HEK293T (cell line): Measurements from ENCODE around the gene ASF1B.

ENCODE experiments used
- CTCF ChIA-PET: fragments of 350-600 bp; formaldehyde crosslinking; extraction: SDS; loops from one replicate; lab custom pipeline; 2021; ENCODE audit warnings: antibody characterized with exemption, inconsistent platforms; lab: Yijun Ruan, JAX
- POLR2A ChIA-PET: fragments of 350-600 bp; formaldehyde crosslinking; extraction: SDS; loops from one replicate; lab custom pipeline; 2020; ENCODE audit warnings: antibody characterized with exemption, inconsistent platforms; lab: Yijun Ruan, JAX
- DNase-seq: peaks from one replicate; pipeline ENCODE4 v3.0.0; 2012; ENCODE audit warnings: mixed read lengths; ENCODE audit errors: extremely low spot score
- ARNT ChIP-seq: fragments of 450-650 bp; IDR thresholded peaks from 2 replicates; pipeline ENCODE4 v1.6.1; 2017; ENCODE audit warnings: mild to moderate bottlenecking
- BHLHE40 ChIP-seq: fragments of 450-650 bp; IDR thresholded peaks from 2 replicates; pipeline ENCODE4 v1.6.1; 2016; ENCODE audit warnings: mild to moderate bottlenecking, moderate library complexity, borderline replicate concordance
- CTBP1 ChIP-seq: fragments of 450-650 bp; IDR thresholded peaks from 2 replicates; pipeline ENCODE4 v1.6.1; 2016; ENCODE audit warnings: borderline replicate concordance
- ELF4 ChIP-seq: fragments of 450-650 bp; IDR thresholded peaks from 2 replicates; pipeline ENCODE4 v1.6.1; 2017; ENCODE audit warnings: antibody characterized with exemption
- FOXA1 ChIP-seq: fragments of 450-650 bp; IDR thresholded peaks from 2 replicates; pipeline ENCODE4 v1.6.1; 2016; ENCODE audit warnings: mild to moderate bottlenecking
- FOXK2 ChIP-seq: fragments of 450-650 bp; IDR thresholded peaks from 2 replicates; pipeline ENCODE4 v1.6.1; 2016; ENCODE audit warnings: mild to moderate bottlenecking
- FOXM1 ChIP-seq: fragments of 450-650 bp; IDR thresholded peaks from 2 replicates; pipeline ENCODE4 v1.6.1; 2017; ENCODE audit warnings: mild to moderate bottlenecking, borderline replicate concordance
- HDGF ChIP-seq: fragments of 450-650 bp; IDR thresholded peaks from 2 replicates; pipeline ENCODE4 v1.6.1; 2017; ENCODE audit warnings: antibody characterized with exemption, borderline replicate concordance
- L3MBTL2 ChIP-seq: fragments of 450-650 bp; conservative IDR thresholded peaks from 2 replicates; pipeline ENCODE4 v1.6.1; 2016; ENCODE audit warnings: mild to moderate bottlenecking
- LEF1 ChIP-seq: fragments of 450-650 bp; IDR thresholded peaks from 2 replicates; pipeline ENCODE4 v1.6.1; 2017; ENCODE audit warnings: mild to moderate bottlenecking, borderline replicate concordance
- NFRKB ChIP-seq: fragments of 450-650 bp; IDR thresholded peaks from 2 replicates; pipeline ENCODE4 v1.6.1; 2016; ENCODE audit warnings: mild to moderate bottlenecking, moderate library complexity
- SP1 ChIP-seq: fragments of 450-650 bp; IDR thresholded peaks from 2 replicates; pipeline ENCODE4 v1.6.1; 2017
- SUZ12 ChIP-seq: fragments of 450-650 bp; IDR thresholded peaks from 2 replicates; pipeline ENCODE4 v1.6.1; 2016; ENCODE audit warnings: mild to moderate bottlenecking
- TARDBP ChIP-seq: fragments of 450-650 bp; IDR thresholded peaks from 2 replicates; pipeline ENCODE4 v1.6.1; 2016
- ZNF384 ChIP-seq: fragments of 450-650 bp; IDR thresholded peaks from 2 replicates; pipeline ENCODE4 v1.6.1; 2016
- TF ChIP-seq, protein P1 (sequence below): fragments of 450-650 bp; IDR thresholded peaks from 2 replicates; pipeline ENCODE4 v1.6.1; 2016

ASF1B gene

GRCh38 chr19:14156971-14157717 is 20.8 kb upstream of the ASF1B start:
- ChIA-PET POLR2A (no interaction called here), CTCF (no interaction called here)
- TF ChIP-seq ELF4: no peak
- no peak for TF ChIP-seq ARNT
- TF ChIP-seq FOXK2: no peak
- TF ChIP-seq NFRKB: no peak
- no peak for TF ChIP-seq HDGF
- TF ChIP-seq BHLHE40: no peak
- TF ChIP-seq SUZ12: no peak
- TF ChIP-seq TARDBP: no peak
- TF ChIP-seq LEF1: no peak
- no peak for TF ChIP-seq SP1
- no peak for TF ChIP-seq L3MBTL2
- TF ChIP-seq FOXA1: no peak
- DNase-seq: no peak

GRCh38 chr19:14156122-14156521 is 19.7 kb upstream of the ASF1B start:
- no peak for TF ChIP-seq ARNT
- no peak for TF ChIP-seq NFRKB
- no peak for TF ChIP-seq HDGF
- TF ChIP-seq ELF4: no peak
- no peak for TF ChIP-seq SP1
- no peak for TF ChIP-seq FOXM1
- no peak for TF ChIP-seq L3MBTL2
- TF ChIP-seq ZNF384: no peak
- TF ChIP-seq BHLHE40: no peak
- TF ChIP-seq FOXK2: no peak
- TF ChIP-seq FOXA1: no peak
- TF ChIP-seq, protein P1, sequence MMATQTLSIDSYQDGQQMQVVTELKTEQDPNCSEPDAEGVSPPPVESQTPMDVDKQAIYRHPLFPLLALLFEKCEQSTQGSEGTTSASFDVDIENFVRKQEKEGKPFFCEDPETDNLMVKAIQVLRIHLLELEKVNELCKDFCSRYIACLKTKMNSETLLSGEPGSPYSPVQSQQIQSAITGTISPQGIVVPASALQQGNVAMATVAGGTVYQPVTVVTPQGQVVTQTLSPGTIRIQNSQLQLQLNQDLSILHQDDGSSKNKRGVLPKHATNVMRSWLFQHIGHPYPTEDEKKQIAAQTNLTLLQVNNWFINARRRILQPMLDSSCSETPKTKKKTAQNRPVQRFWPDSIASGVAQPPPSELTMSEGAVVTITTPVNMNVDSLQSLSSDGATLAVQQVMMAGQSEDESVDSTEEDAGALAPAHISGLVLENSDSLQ: no peak
- no peak for TF ChIP-seq SUZ12
- no peak for TF ChIP-seq CTBP1
- TF ChIP-seq LEF1: no peak
- no peak for TF ChIP-seq TARDBP
- POLR2A ChIA-PET: no interaction called here
- no peak for DNase-seq
- CTCF ChIA-PET: no interaction called here

DNA sequence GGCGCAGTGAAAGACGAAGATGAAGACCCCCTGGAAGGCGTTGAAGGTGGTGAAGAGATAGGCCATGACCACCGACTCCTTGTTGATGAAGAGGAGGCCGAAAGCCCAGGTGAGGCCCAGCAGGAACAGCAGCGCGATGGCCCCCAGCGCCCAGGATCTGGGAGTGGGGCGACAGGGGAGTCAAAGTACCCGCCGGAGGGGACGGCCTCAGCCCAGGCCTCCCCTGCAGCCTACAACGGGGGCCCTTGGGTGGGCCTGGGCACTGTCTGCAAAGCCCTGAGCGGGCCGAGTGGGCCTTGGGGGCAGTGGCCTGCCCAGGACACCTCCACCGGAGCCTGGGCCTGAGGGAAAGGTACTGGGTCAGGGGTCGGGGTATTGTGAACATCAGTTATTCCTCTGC is 19.0 kb upstream of the ASF1B start:
- POLR2A ChIA-PET: no interaction called here
- TF ChIP-seq, protein P1: no peak
- TF ChIP-seq ELF4 (no peak), FOXK2 (no peak), FOXA1 (no peak), SUZ12 (no peak), ZNF384 (no peak), SP1 (no peak), L3MBTL2 (no peak), TARDBP (no peak), FOXM1 (no peak), CTBP1 (no peak), HDGF (no peak), LEF1 (no peak), ARNT (no peak)
- no peak for DNase-seq
- CTCF ChIA-PET: no interaction called here

DNA sequence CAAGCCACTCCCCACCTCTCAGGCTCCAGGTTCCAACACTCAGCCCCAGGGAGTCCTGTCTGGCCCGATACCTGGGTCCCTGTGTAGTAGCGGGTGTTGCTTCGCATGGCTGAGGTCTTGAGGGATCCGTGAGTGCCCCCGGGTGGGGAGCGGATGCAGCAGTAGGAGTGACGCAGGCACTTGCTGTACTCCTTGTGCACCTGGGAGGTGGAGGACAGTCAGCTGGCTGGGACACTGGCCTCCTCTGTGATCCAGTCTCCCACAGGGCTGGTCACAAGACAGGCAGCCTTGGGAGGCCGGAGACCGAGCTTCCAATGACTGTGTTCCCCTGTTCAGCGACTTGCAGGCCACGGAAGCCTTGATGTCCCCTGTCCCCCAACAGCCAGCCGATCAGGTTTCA is 16.3 kb upstream of the ASF1B start:
- no peak for TF ChIP-seq FOXK2
- no peak for TF ChIP-seq ZNF384
- no peak for TF ChIP-seq FOXA1
- TF ChIP-seq NFRKB: no peak
- TF ChIP-seq FOXM1: no peak
- no peak for TF ChIP-seq ELF4
- TF ChIP-seq CTBP1: no peak
- TF ChIP-seq, protein P1: no peak
- no peak for TF ChIP-seq TARDBP
- no peak for TF ChIP-seq ARNT
- no peak for TF ChIP-seq SUZ12
- TF ChIP-seq BHLHE40: no peak
- no peak for TF ChIP-seq L3MBTL2
- no peak for TF ChIP-seq HDGF
- TF ChIP-seq SP1: no peak
- no peak for TF ChIP-seq LEF1
- no peak for DNase-seq
- POLR2A ChIA-PET: interaction anchor here (1.0 kb wide), 1 partner anchor 16 kb away, joined by 3 read pairs; the partner anchor contains the start of gene ASF1B
- CTCF ChIA-PET: interaction anchor here (0.7 kb wide), 1 partner anchor 13 kb away, joined by 3 read pairs; no protein-coding TSS in a partner anchor

- POLR2A ChIA-PET: no interaction called here
Measured at GRCh38 chr19:14150770-14151661, 14.6 kb upstream of the ASF1B start.

More at GRCh38 chr19:14150770-14151661, 14.6 kb upstream of the ASF1B start:
- CTCF ChIA-PET: no interaction called here
- no peak for DNase-seq
- TF ChIP-seq CTBP1 (no peak), SP1 (no peak), SUZ12 (no peak), FOXM1 (no peak), TARDBP (no peak), FOXK2 (no peak), ELF4 (no peak), ARNT (no peak), NFRKB (no peak), LEF1 (no peak), BHLHE40 (no peak), FOXA1 (no peak), HDGF (no peak), L3MBTL2 (no peak)
